SK-N-SH treated with all-trans-retinoic acid at 6 μM for 48 hours (cell line): ENCODE measurements around the gene FAHD2A.

Experiments
- ATAC-seq: fragments of 200-7000 bp; cut with Tn5 transposase; 3 replicates; pipeline ENCODE4 v1.9.1; 2020; ENCODE audit warnings: mild to moderate bottlenecking, moderate library complexity
- ARNTL ChIP-seq: fragments of 450-650 bp; formaldehyde crosslinking; IDR thresholded peaks from 2 replicates; pipeline ENCODE4 v1.5.0; 2020; ENCODE audit warnings: low read depth, mild to moderate bottlenecking, moderate library complexity, borderline replicate concordance
- CSDC2 ChIP-seq: fragments of 250-450 bp; sonication (Bioruptor Pico); IDR thresholded peaks from 2 replicates; pipeline ENCODE4 v1.5.0; 2020; ENCODE audit warnings: mild to moderate bottlenecking, moderate library complexity
- CSRNP3 ChIP-seq: fragments of 250-450 bp; sonication (Bioruptor Pico); IDR thresholded peaks from 2 replicates; pipeline ENCODE4 v1.5.1; 2021; ENCODE audit warnings: mild to moderate bottlenecking, moderate library complexity
- ESRRG ChIP-seq: fragments of 250-450 bp; sonication (Bioruptor Pico); IDR thresholded peaks from 2 replicates; pipeline ENCODE4 v1.6.1; 2021; ENCODE audit warnings: mild to moderate bottlenecking
- GLIS3 ChIP-seq: fragments of 250-450 bp; sonication (Bioruptor Pico); IDR thresholded peaks from 2 replicates; pipeline ENCODE4 v1.5.0; 2020; ENCODE audit warnings: mild to moderate bottlenecking, moderate library complexity
- ISL1 ChIP-seq: fragments of 250-450 bp; sonication (Bioruptor Pico); IDR thresholded peaks from 2 replicates; pipeline ENCODE4 v2.1.2; 2022; ENCODE audit warnings: mild to moderate bottlenecking, moderate library complexity
- PATZ1 ChIP-seq: fragments of 250-450 bp; sonication (Bioruptor Pico); IDR thresholded peaks from 2 replicates; pipeline ENCODE4 v1.8.0; 2020; ENCODE audit warnings: mild to moderate bottlenecking, moderate library complexity, borderline replicate concordance
- POU6F1 ChIP-seq: fragments of 250-450 bp; sonication (Bioruptor Pico); IDR thresholded peaks from 2 replicates; pipeline ENCODE4 v1.8.0; 2021; ENCODE audit warnings: low read depth, mild to moderate bottlenecking, moderate library complexity, borderline replicate concordance
- PPARA ChIP-seq: fragments of 250-450 bp; sonication (Bioruptor Pico); IDR thresholded peaks from 2 replicates; pipeline ENCODE4 v1.5.0; 2020; ENCODE audit warnings: mild to moderate bottlenecking, borderline replicate concordance
- TCF4 ChIP-seq: fragments of 250-450 bp; sonication (Bioruptor Pico); IDR thresholded peaks from 2 replicates; pipeline ENCODE4 v1.8.0; 2021; ENCODE audit warnings: mild to moderate bottlenecking, moderate library complexity, borderline replicate concordance
- TOX ChIP-seq: fragments of 250-450 bp; sonication (Bioruptor Pico); IDR thresholded peaks from 2 replicates; pipeline ENCODE4 v1.8.0; 2021; ENCODE audit warnings: mild to moderate bottlenecking, moderate library complexity, borderline replicate concordance
- TSHZ2 ChIP-seq: fragments of 250-450 bp; sonication (Bioruptor Pico); IDR thresholded peaks from 2 replicates; pipeline ENCODE4 v1.5.0; 2020; ENCODE audit warnings: mild to moderate bottlenecking, moderate library complexity
- ZC3H10 ChIP-seq: fragments of 250-450 bp; sonication (Bioruptor Pico); IDR thresholded peaks from 2 replicates; pipeline ENCODE4 v1.5.1; 2021; ENCODE audit warnings: mild to moderate bottlenecking, moderate library complexity
- ZFP30 ChIP-seq: fragments of 450-650 bp; formaldehyde crosslinking; IDR thresholded peaks from 2 replicates; pipeline ENCODE4 v1.5.0; 2022; ENCODE audit warnings: mild to moderate bottlenecking, moderate library complexity
- ZNF565 ChIP-seq: fragments of 450-650 bp; formaldehyde crosslinking; conservative IDR thresholded peaks from 2 replicates; pipeline ENCODE4 v1.5.0; 2020; ENCODE audit warnings: low read depth, mild to moderate bottlenecking, moderate library complexity
- ZNF70 ChIP-seq: fragments of 450-650 bp; formaldehyde crosslinking; IDR thresholded peaks from 2 replicates; pipeline ENCODE4 v1.5.0; 2020; ENCODE audit warnings: mild to moderate bottlenecking, moderate library complexity
- ZNF8 ChIP-seq: fragments of 450-650 bp; formaldehyde crosslinking; IDR thresholded peaks from 2 replicates; pipeline ENCODE4 v1.5.0; 2020; ENCODE audit warnings: mild to moderate bottlenecking, moderate library complexity

The FAHD2A gene

GRCh38 chr2:95356821-95357700 lies 45.4 kb upstream of the FAHD2A start:
- no peak for ATAC-seq
- TF ChIP-seq ESRRG (CRISPR knock-in tag) (no peak), ISL1 (no peak), ZNF565 (CRISPR knock-in tag) (no peak)
- TF ChIP-seq, all 23 proteins: peak for 0

GRCh38 chr2:95357717-95358280 lies 44.7 kb upstream of the FAHD2A start:
- no peak for TF ChIP-seq CSRNP3 (CRISPR knock-in tag)
- no peak for TF ChIP-seq TSHZ2 (CRISPR knock-in tag)
- no peak for TF ChIP-seq ZNF70 (CRISPR knock-in tag)
- no peak for TF ChIP-seq ZNF8 (CRISPR knock-in tag)
- TF ChIP-seq PATZ1 (CRISPR knock-in tag), result no peak
- TF ChIP-seq PPARA (CRISPR knock-in tag), result no peak
- TF ChIP-seq TOX (CRISPR knock-in tag), result no peak
- no peak for ATAC-seq

GRCh38 chr2:95359031-95359430 lies 43.5 kb upstream of the FAHD2A start:
- TF ChIP-seq CSRNP3 (CRISPR knock-in tag) (no peak), POU6F1 (no peak), GLIS3 (no peak), ZFP30 (CRISPR knock-in tag) (no peak), PATZ1 (CRISPR knock-in tag) (no peak), ARNTL (CRISPR knock-in tag) (no peak), CSDC2 (CRISPR knock-in tag) (no peak), PPARA (CRISPR knock-in tag) (no peak), TSHZ2 (CRISPR knock-in tag) (no peak), TCF4 (no peak), ZC3H10 (no peak), ZNF8 (CRISPR knock-in tag) (no peak), ISL1 (no peak)
- TF ChIP-seq, all 23 proteins: peak for 0
- ATAC-seq, result no peak
